Measurements from ENCODE around the gene OSBP2.

OSBP2 gene

GRCh38 chr22:30891781-30892180 lies 197.1 kb downstream of the OSBP2 start:
- ChIA-PET CTCF (no interaction called here), POLR2A (no interaction called here)
- TF ChIP-seq FOXK2 (IDR thresholded peaks at IDR 0.05) (no peak), BHLHE40 (IDR thresholded peaks at IDR 0.05; ENCODE audit: borderline replicate concordance) (no peak), TARDBP (IDR thresholded peaks at IDR 0.05) (no peak), HDGF (IDR thresholded peaks at IDR 0.05; ENCODE audit: borderline replicate concordance) (no peak), CTBP1 (IDR thresholded peaks at IDR 0.05; ENCODE audit: borderline replicate concordance) (no peak), ARNT (IDR thresholded peaks at IDR 0.05) (no peak), SUZ12 (IDR thresholded peaks at IDR 0.05) (no peak), SP1 (IDR thresholded peaks at IDR 0.05) (no peak), FOXA1 (IDR thresholded peaks at IDR 0.05) (no peak), ZNF384 (IDR thresholded peaks at IDR 0.05) (no peak), NFRKB (IDR thresholded peaks at IDR 0.05) (no peak), LEF1 (IDR thresholded peaks at IDR 0.05; ENCODE audit: borderline replicate concordance) (no peak), PKNOX1 (IDR thresholded peaks at IDR 0.05) (no peak), FOXM1 (IDR thresholded peaks at IDR 0.05; ENCODE audit: borderline replicate concordance) (no peak), L3MBTL2 (conservative IDR thresholded peaks at IDR 0.05) (no peak), ELF4 (IDR thresholded peaks at IDR 0.05) (no peak)
- DNase-seq (ENCODE audit: extremely low spot score) = no peak

GRCh38 chr22:30892286-30892685 lies 197.6 kb downstream of the OSBP2 start:
- POLR2A ChIA-PET = no interaction called here
- no peak for DNase-seq (ENCODE audit: extremely low spot score)
- TF ChIP-seq PKNOX1 (IDR thresholded peaks at IDR 0.05) (no peak), FOXM1 (IDR thresholded peaks at IDR 0.05; ENCODE audit: borderline replicate concordance) (no peak), ELF4 (IDR thresholded peaks at IDR 0.05) (no peak), L3MBTL2 (conservative IDR thresholded peaks at IDR 0.05) (no peak), SP1 (IDR thresholded peaks at IDR 0.05) (no peak), HDGF (IDR thresholded peaks at IDR 0.05; ENCODE audit: borderline replicate concordance) (no peak), CTBP1 (IDR thresholded peaks at IDR 0.05; ENCODE audit: borderline replicate concordance) (no peak), FOXK2 (IDR thresholded peaks at IDR 0.05) (no peak), ARNT (IDR thresholded peaks at IDR 0.05) (no peak), TARDBP (IDR thresholded peaks at IDR 0.05) (no peak), FOXA1 (IDR thresholded peaks at IDR 0.05) (no peak), LEF1 (IDR thresholded peaks at IDR 0.05; ENCODE audit: borderline replicate concordance) (no peak), SUZ12 (IDR thresholded peaks at IDR 0.05) (no peak), NFRKB (IDR thresholded peaks at IDR 0.05) (no peak), BHLHE40 (IDR thresholded peaks at IDR 0.05; ENCODE audit: borderline replicate concordance) (no peak)
- CTCF ChIA-PET = no interaction called here

GRCh38 chr22:30892731-30893221 lies 198.1 kb downstream of the OSBP2 start:
- DNase-seq (ENCODE audit: extremely low spot score) = no peak
- ChIA-PET CTCF (no interaction called here), POLR2A (no interaction called here)
- TF ChIP-seq L3MBTL2 (conservative IDR thresholded peaks at IDR 0.05) = no peak

GRCh38 chr22:30893434-30894370 lies 199.0 kb downstream of the OSBP2 start:
- POLR2A ChIA-PET = no interaction called here
- CTCF ChIA-PET = no interaction called here
- TF ChIP-seq L3MBTL2 (conservative IDR thresholded peaks at IDR 0.05) = no peak
- TF ChIP-seq LEF1 (IDR thresholded peaks at IDR 0.05; ENCODE audit: borderline replicate concordance) = no peak
- no peak for TF ChIP-seq FOXM1 (IDR thresholded peaks at IDR 0.05; ENCODE audit: borderline replicate concordance)
- no peak for TF ChIP-seq FOXK2 (IDR thresholded peaks at IDR 0.05)
- TF ChIP-seq CTBP1 (IDR thresholded peaks at IDR 0.05; ENCODE audit: borderline replicate concordance) = no peak
- TF ChIP-seq ARNT (IDR thresholded peaks at IDR 0.05) = no peak
- no peak for TF ChIP-seq HDGF (IDR thresholded peaks at IDR 0.05; ENCODE audit: borderline replicate concordance)
- DNase-seq (ENCODE audit: extremely low spot score) = no peak

- ChIA-PET POLR2A (no interaction called here), CTCF (no interaction called here)
- TF ChIP-seq SUZ12 (IDR thresholded peaks at IDR 0.05) (no peak), CTBP1 (IDR thresholded peaks at IDR 0.05; ENCODE audit: borderline replicate concordance) (no peak), LEF1 (IDR thresholded peaks at IDR 0.05; ENCODE audit: borderline replicate concordance) (no peak), TARDBP (IDR thresholded peaks at IDR 0.05) (no peak), FOXK2 (IDR thresholded peaks at IDR 0.05) (no peak)
- no peak for DNase-seq (ENCODE audit: extremely low spot score)
Observed at GRCh38 chr22:30894371-30894740, 199.7 kb downstream of the OSBP2 start.

- no peak for DNase-seq (ENCODE audit: extremely low spot score)
- TF ChIP-seq SUZ12 (IDR thresholded peaks at IDR 0.05) (no peak), ZNF384 (IDR thresholded peaks at IDR 0.05) (no peak), PKNOX1 (IDR thresholded peaks at IDR 0.05) (no peak), BHLHE40 (IDR thresholded peaks at IDR 0.05; ENCODE audit: borderline replicate concordance) (no peak), HDGF (IDR thresholded peaks at IDR 0.05; ENCODE audit: borderline replicate concordance) (no peak)
- POLR2A ChIA-PET = no interaction called here
- CTCF ChIA-PET = no interaction called here
Observed at GRCh38 chr22:30902496-30903357, 208.1 kb downstream of the OSBP2 start.
